ENCODE data around the gene IMPDH2. TPM values are rescaled to one million over a fixed set of nuclear protein-coding genes. Genes with fewer than 3 reads are reported as not detected.
A peak's percentile ranks its signal among the peaks of the same experiment; 100 is the strongest.

The IMPDH2 gene
- total and polyA plus RNA-seq, 8 donors = 107 to 320 (median 159) TPM

- FAIRE-seq = no peak
- peaks cover 3 to 28% (median 7%) of the 10 kb centered on the region in 3 donors for H3K4me1 ChIP-seq
- WGBS, 2 donors = 20 to 29% methylated on average over 12 of the region's 12 CpGs
Measured at GRCh38 chr3:49019941-49020329, 9.3 kb downstream of the IMPDH2 start.

GRCh38 chr3:49018707-49019006 lies 10.5 kb downstream of the IMPDH2 start:
- Histone ChIP-seq H3K27ac (peak overlapping the region; percentile 53 to 86 (median 68)), H3K27me3 (no peaks in the 10 kb centered on the region), H3K36me3 (peaks cover 0 to 21% (median 11%) of the 10 kb centered on the region in 3 donors), H3K4me3 (peak overlapping the region; percentile 51 to 82 (median 69)), H3K4me1 (peaks cover 3 to 28% (median 7%) of the 10 kb centered on the region in 3 donors), H3K9me3 (no peaks in the 10 kb centered on the region)
- ATAC-seq (no peak), FAIRE-seq (no peak), DNase-seq (no peak)
- WGBS, 2 donors = 1 to 2% methylated on average over 18 of the region's 18 CpGs
- no peak for TF ChIP-seq CTCF (IDR thresholded peaks at IDR 0.05)
- intact Hi-C loops (cut with DNase I) = no loop called here

More at GRCh38 chr3:49019941-49020329, 9.3 kb downstream of the IMPDH2 start:
- DNase-seq (peak in 1 of 6 donors; percentile 28), ATAC-seq (no peak)
- peak overlapping the region; percentile 94 to 100 (median 99) for H3K27ac ChIP-seq
- peaks cover 0 to 28% (median 10%) of the 10 kb centered on the region in 3 donors for H3K36me3 ChIP-seq
- H3K9me3 ChIP-seq = no peaks in the 10 kb centered on the region
- TF ChIP-seq CTCF (IDR thresholded peaks at IDR 0.05) = no peak
- H3K4me3 ChIP-seq = peak overlapping the region in 3 of 4 donors; percentile 88 to 95 (median 95)
- intact Hi-C loops (cut with DNase I) = loop anchor here in 1 of 3 donors (10.0 kb wide), 1 partner anchor 75 kb away; the partner anchor contains the start of gene QRICH1
- no peaks in the 10 kb centered on the region for H3K27me3 ChIP-seq

- H3K4me1 ChIP-seq = peaks cover 3 to 25% (median 7%) of the 10 kb centered on the region in 3 donors
- peak within 1 kb of the TSS; percentile 51 to 82 (median 69) for H3K4me3 ChIP-seq
- peak; percentile 60 to 90 (median 73) for DNase-seq
- WGBS, 2 donors = 0% methylated on average over 77 to 85 of the region's 85 CpGs
- H3K36me3 ChIP-seq = peaks cover 0 to 20% (median 11%) of the 10 kb centered on the region in 3 donors
- intact Hi-C loops (cut with DNase I) = no loop called here
- H3K9me3 ChIP-seq = no peaks in the 10 kb centered on the region
- ATAC-seq = peak; percentile 5 to 33 (median 8)
- FAIRE-seq = no peak
- no peak for TF ChIP-seq CTCF (IDR thresholded peaks at IDR 0.05)
- H3K27me3 ChIP-seq = no peaks in the 10 kb centered on the region
- H3K27ac ChIP-seq = peak within 1 kb of the TSS; percentile 53 to 86 (median 68)
Measured at GRCh38 chr3:49017971-49018706, 11.1 kb downstream of the IMPDH2 start, which contains the start of gene DALRD3. DALRD3 (minus strand) TSS chr3:49018580; CDS start chr3:49018564, 16 bp downstream.

GRCh38 chr3:49017229-49017970 lies 11.8 kb downstream of the IMPDH2 start:
- H3K9me3 ChIP-seq = no peaks in the 10 kb centered on the region
- H3K4me1 ChIP-seq = peaks cover 7 to 19% (median 8%) of the 10 kb centered on the region in 3 donors
- H3K36me3 ChIP-seq = peaks cover 0 to 20% (median 11%) of the 10 kb centered on the region in 3 donors
- peak overlapping the region; percentile 51 to 82 (median 69) for H3K4me3 ChIP-seq
- DNase-seq (peak in 1 of 6 donors; percentile 60), ATAC-seq (no peak), FAIRE-seq (no peak)
- intact Hi-C loops (cut with DNase I) = no loop called here
- peak overlapping the region; percentile 53 to 86 (median 68) for H3K27ac ChIP-seq
- no peaks in the 10 kb centered on the region for H3K27me3 ChIP-seq
- no peak for TF ChIP-seq CTCF (IDR thresholded peaks at IDR 0.05)
- WGBS, 2 donors = 5% methylated on average over 22 to 23 of the region's 23 CpGs

All from pancreas (tissue), 10 donors.